Panc1 (cell line): ENCODE data around the gene BTBD2.

Experiments used
- CTCF ChIP-seq: fragments of 450-650 bp; IDR thresholded peaks from 2 replicates; pipeline ENCODE4 v1.5.1; 2017; ENCODE audit warnings: mild to moderate bottlenecking
- SIN3A ChIP-seq: IDR thresholded peaks from 2 replicates; pipeline ENCODE4 v1.6.1; 2012; ENCODE audit warnings: low read depth, mild to moderate bottlenecking, low read length, moderate library complexity, borderline replicate concordance; ENCODE audit not compliant: insufficient read depth

GRCh38 chr19:2021453-2022140 is 6.1 kb upstream of the BTBD2 start:
- TF ChIP-seq CTCF (no peak), SIN3A (no peak)
